ENCODE results near the gene SPATA1. TPM values are rescaled to one million over a fixed set of nuclear protein-coding genes. Genes with fewer than 3 reads are reported as not detected.
A peak's percentile ranks its signal among the peaks of the same experiment; 100 is the strongest.
"Not testable (repeated sequence)": the region's sequence is repeated elsewhere in the genome, so short reads cannot be mapped to it uniquely, and the experiment has no call there.

Gene SPATA1
- total RNA-seq, 1 donor from 2014 or later: 2.1 TPM

GRCh38 chr1:84584126-84584525 lies 77.9 kb downstream of the SPATA1 start:
- DNase-seq (ENCODE audit: low spot score): no peak
- Mint-ChIP-seq H3K9me3 (ENCODE audit: low read depth) (no peaks in the 10 kb centered on the region), H3K4me3 (ENCODE audit: unreplicated experiment) (no peak overlapping the region), H3K27me3 (ENCODE audit: low read depth) (no peaks in the 10 kb centered on the region), H3K4me1 (ENCODE audit: low read depth) (peaks cover 16% of the 10 kb centered on the region), H3K36me3 (ENCODE audit: low read depth) (no peaks in the 10 kb centered on the region), H3K27ac (ENCODE audit: unreplicated experiment) (no peak overlapping the region)
- no peak for TF ChIP-seq CTCF (IDR thresholded peaks at IDR 0.05)

GRCh38 chr1:84585803-84586202 lies 79.6 kb downstream of the SPATA1 start:
- no peak for DNase-seq (ENCODE audit: low spot score)
- H3K4me1 Mint-ChIP-seq (ENCODE audit: low read depth): peaks cover 16% of the 10 kb centered on the region
- no peak for TF ChIP-seq CTCF (IDR thresholded peaks at IDR 0.05)
- no peak overlapping the region for H3K4me3 Mint-ChIP-seq (ENCODE audit: unreplicated experiment)
- H3K27me3 Mint-ChIP-seq (ENCODE audit: low read depth): no peaks in the 10 kb centered on the region
- H3K27ac Mint-ChIP-seq (ENCODE audit: unreplicated experiment): no peak overlapping the region
- H3K36me3 Mint-ChIP-seq (ENCODE audit: low read depth): no peaks in the 10 kb centered on the region
- no peaks in the 10 kb centered on the region for H3K9me3 Mint-ChIP-seq (ENCODE audit: low read depth)

GRCh38 chr1:84587099-84587498 lies 80.9 kb downstream of the SPATA1 start:
- no peaks in the 10 kb centered on the region for H3K36me3 Mint-ChIP-seq (ENCODE audit: low read depth)
- H3K27me3 Mint-ChIP-seq (ENCODE audit: low read depth): no peaks in the 10 kb centered on the region
- no peak overlapping the region for H3K27ac Mint-ChIP-seq (ENCODE audit: unreplicated experiment)
- no peak overlapping the region for H3K4me3 Mint-ChIP-seq (ENCODE audit: unreplicated experiment)
- TF ChIP-seq CTCF (IDR thresholded peaks at IDR 0.05): no peak
- DNase-seq (ENCODE audit: low spot score): no peak
- H3K9me3 Mint-ChIP-seq (ENCODE audit: low read depth): no peaks in the 10 kb centered on the region
- H3K4me1 Mint-ChIP-seq (ENCODE audit: low read depth): peaks cover 16% of the 10 kb centered on the region

- not testable (repeated sequence) for H3K4me3 Mint-ChIP-seq (ENCODE audit: unreplicated experiment); H3K27me3 Mint-ChIP-seq (ENCODE audit: low read depth); H3K27ac Mint-ChIP-seq (ENCODE audit: unreplicated experiment); H3K36me3 Mint-ChIP-seq (ENCODE audit: low read depth); DNase-seq (ENCODE audit: low spot score); H3K9me3 Mint-ChIP-seq (ENCODE audit: low read depth)
- H3K4me1 Mint-ChIP-seq (ENCODE audit: low read depth): peaks cover 21% of the 10 kb centered on the region
Observed at GRCh38 chr1:84594959-84595358, 88.8 kb downstream of the SPATA1 start.

- peaks cover 1% of the 10 kb centered on the region for H3K36me3 Mint-ChIP-seq (ENCODE audit: low read depth)
- no peak for DNase-seq (ENCODE audit: low spot score)
- H3K4me3 Mint-ChIP-seq (ENCODE audit: unreplicated experiment): no peak overlapping the region
- H3K4me1 Mint-ChIP-seq (ENCODE audit: low read depth): peaks cover 36% of the 10 kb centered on the region
- H3K9me3 Mint-ChIP-seq (ENCODE audit: low read depth): no peaks in the 10 kb centered on the region
- no peak overlapping the region for H3K27ac Mint-ChIP-seq (ENCODE audit: unreplicated experiment)
- no peak for TF ChIP-seq CTCF (IDR thresholded peaks at IDR 0.05)
- no peaks in the 10 kb centered on the region for H3K27me3 Mint-ChIP-seq (ENCODE audit: low read depth)
Observed at GRCh38 chr1:84597011-84597410, 90.8 kb downstream of the SPATA1 start.

GRCh38 chr1:84598418-84598817 lies 92.2 kb downstream of the SPATA1 start:
- H3K4me3 Mint-ChIP-seq (ENCODE audit: unreplicated experiment): peak overlapping the region; percentile 31
- peaks cover 50% of the 10 kb centered on the region for H3K4me1 Mint-ChIP-seq (ENCODE audit: low read depth)
- no peaks in the 10 kb centered on the region for H3K27me3 Mint-ChIP-seq (ENCODE audit: low read depth)
- H3K27ac Mint-ChIP-seq (ENCODE audit: unreplicated experiment): peak overlapping the region; percentile 96
- no peaks in the 10 kb centered on the region for H3K36me3 Mint-ChIP-seq (ENCODE audit: low read depth)
- no peak for TF ChIP-seq CTCF (IDR thresholded peaks at IDR 0.05)
- H3K9me3 Mint-ChIP-seq (ENCODE audit: low read depth): no peaks in the 10 kb centered on the region
- no peak for DNase-seq (ENCODE audit: low spot score)

Data from chondrocyte (in vitro differentiated cells).